ENCODE measurements around the gene TNFAIP8L3.

TNFAIP8L3 gene

GRCh38 chr15:51098331-51098619, 3.6 kb upstream of the TNFAIP8L3 start:
- Histone ChIP-seq H3K9me3 (ENCODE audit: low read depth, low read length) (no peaks in the 10 kb centered on the region), H3K9ac (ENCODE audit: insufficient read length) (no peak overlapping the region), H3K4me3 (no peak overlapping the region), H3K36me3 (ENCODE audit: insufficient read depth, low read length) (no peaks in the 10 kb centered on the region), H3K27ac (no peak overlapping the region)
- TF ChIP-seq POLR2AphosphoS5 (IDR thresholded peaks at IDR 0.05; ENCODE audit: borderline replicate concordance, low read depth, low read length) (no peak), EZH2 (IDR thresholded peaks at IDR 0.05) (no peak), FOXP2 (optimal IDR thresholded peaks at IDR 0.05; ENCODE audit: control extremely low read depth, extremely low read length, insufficient read depth) (no peak)
- no peak for DNase-seq (ENCODE audit: low read depth, low spot score)

GRCh38 chr15:51097553-51098330, 3.0 kb upstream of the TNFAIP8L3 start:
- no peak overlapping the region for H3K4me3 ChIP-seq
- H3K9me3 ChIP-seq (ENCODE audit: low read depth, low read length) = no peaks in the 10 kb centered on the region
- no peak for TF ChIP-seq POLR2AphosphoS5 (IDR thresholded peaks at IDR 0.05; ENCODE audit: borderline replicate concordance, low read depth, low read length)
- no peak overlapping the region for H3K27ac ChIP-seq
- no peaks in the 10 kb centered on the region for H3K36me3 ChIP-seq (ENCODE audit: insufficient read depth, low read length)
- no peak for DNase-seq (ENCODE audit: low read depth, low spot score)
- H3K9ac ChIP-seq (ENCODE audit: insufficient read length) = no peak overlapping the region

- DNase-seq (ENCODE audit: low read depth, low spot score) = no peak
- Histone ChIP-seq H3K36me3 (ENCODE audit: insufficient read depth, low read length) (no peaks in the 10 kb centered on the region), H3K27ac (no peak overlapping the region), H3K4me3 (no peak overlapping the region), H3K9ac (ENCODE audit: insufficient read length) (no peak overlapping the region), H3K9me3 (ENCODE audit: low read depth, low read length) (no peaks in the 10 kb centered on the region)
- TF ChIP-seq FOXP2 (optimal IDR thresholded peaks at IDR 0.05; ENCODE audit: control extremely low read depth, extremely low read length, insufficient read depth) (no peak), POLR2AphosphoS5 (IDR thresholded peaks at IDR 0.05; ENCODE audit: borderline replicate concordance, low read depth, low read length) (no peak), EZH2 (IDR thresholded peaks at IDR 0.05) (no peak)
Observed at GRCh38 chr15:51096976-51097375, 2.3 kb upstream of the TNFAIP8L3 start.

- H3K27ac ChIP-seq = no peak overlapping the region
- H3K9me3 ChIP-seq (ENCODE audit: low read depth, low read length) = no peaks in the 10 kb centered on the region
- TF ChIP-seq FOXP2 (optimal IDR thresholded peaks at IDR 0.05; ENCODE audit: control extremely low read depth, extremely low read length, insufficient read depth) (no peak), POLR2AphosphoS5 (IDR thresholded peaks at IDR 0.05; ENCODE audit: borderline replicate concordance, low read depth, low read length) (no peak), EZH2 (IDR thresholded peaks at IDR 0.05) (no peak)
- no peak overlapping the region for H3K9ac ChIP-seq (ENCODE audit: insufficient read length)
- no peak overlapping the region for H3K4me3 ChIP-seq
- no peak for DNase-seq (ENCODE audit: low read depth, low spot score)
- H3K36me3 ChIP-seq (ENCODE audit: insufficient read depth, low read length) = no peaks in the 10 kb centered on the region
Observed at GRCh38 chr15:51095681-51096331, 1.1 kb upstream of the TNFAIP8L3 start.

GRCh38 chr15:51093839-51094605, 684 bp downstream of the TNFAIP8L3 start:
- TF ChIP-seq POLR2AphosphoS5 (IDR thresholded peaks at IDR 0.05; ENCODE audit: borderline replicate concordance, low read depth, low read length) (no peak), FOXP2 (optimal IDR thresholded peaks at IDR 0.05; ENCODE audit: control extremely low read depth, extremely low read length, insufficient read depth) (no peak), EZH2 (IDR thresholded peaks at IDR 0.05) (peak; percentile 98)
- DNase-seq (ENCODE audit: low read depth, low spot score) = no peak
- no peaks in the 10 kb centered on the region for H3K36me3 ChIP-seq (ENCODE audit: insufficient read depth, low read length)
- H3K9me3 ChIP-seq (ENCODE audit: low read depth, low read length) = no peaks in the 10 kb centered on the region
- H3K27ac ChIP-seq = no peak overlapping the region
- peak overlapping the region; percentile 63 for H3K4me3 ChIP-seq
- H3K9ac ChIP-seq (ENCODE audit: insufficient read length) = no peak overlapping the region

GRCh38 chr15:51093488-51093838, 1.2 kb downstream of the TNFAIP8L3 start:
- Histone ChIP-seq H3K27ac (no peak overlapping the region), H3K9ac (ENCODE audit: insufficient read length) (no peak overlapping the region), H3K36me3 (ENCODE audit: insufficient read depth, low read length) (no peaks in the 10 kb centered on the region), H3K4me3 (no peak overlapping the region), H3K9me3 (ENCODE audit: low read depth, low read length) (no peaks in the 10 kb centered on the region)
- no peak for DNase-seq (ENCODE audit: low read depth, low spot score)
- TF ChIP-seq FOXP2 (optimal IDR thresholded peaks at IDR 0.05; ENCODE audit: control extremely low read depth, extremely low read length, insufficient read depth) = no peak
- no peak for TF ChIP-seq EZH2 (IDR thresholded peaks at IDR 0.05)
- TF ChIP-seq POLR2AphosphoS5 (IDR thresholded peaks at IDR 0.05; ENCODE audit: borderline replicate concordance, low read depth, low read length) = no peak

- no peak for DNase-seq (ENCODE audit: low read depth, low spot score)
- Histone ChIP-seq H3K9me3 (ENCODE audit: low read depth, low read length) (no peaks in the 10 kb centered on the region), H3K27ac (no peak overlapping the region), H3K36me3 (ENCODE audit: insufficient read depth, low read length) (no peaks in the 10 kb centered on the region), H3K4me3 (no peak overlapping the region), H3K9ac (ENCODE audit: insufficient read length) (no peak overlapping the region)
- TF ChIP-seq FOXP2 (optimal IDR thresholded peaks at IDR 0.05; ENCODE audit: control extremely low read depth, extremely low read length, insufficient read depth) = no peak
- TF ChIP-seq POLR2AphosphoS5 (IDR thresholded peaks at IDR 0.05; ENCODE audit: borderline replicate concordance, low read depth, low read length) = no peak
Observed at GRCh38 chr15:51092480-51093040, 2.1 kb downstream of the TNFAIP8L3 start.

- Histone ChIP-seq H3K9me3 (ENCODE audit: low read depth, low read length) (no peaks in the 10 kb centered on the region), H3K27ac (no peak overlapping the region), H3K9ac (ENCODE audit: insufficient read length) (no peak overlapping the region), H3K36me3 (ENCODE audit: insufficient read depth, low read length) (no peaks in the 10 kb centered on the region), H3K4me3 (no peak overlapping the region)
- TF ChIP-seq EZH2 (IDR thresholded peaks at IDR 0.05) (no peak), POLR2AphosphoS5 (IDR thresholded peaks at IDR 0.05; ENCODE audit: borderline replicate concordance, low read depth, low read length) (no peak), FOXP2 (optimal IDR thresholded peaks at IDR 0.05; ENCODE audit: control extremely low read depth, extremely low read length, insufficient read depth) (no peak)
- DNase-seq (ENCODE audit: low read depth, low spot score) = no peak
Observed at GRCh38 chr15:51090753-51091152, 4.0 kb downstream of the TNFAIP8L3 start.

Measured in SK-N-MC (cell line).